SK-N-SH treated with all-trans-retinoic acid at 6 μM for 48 hours (cell line): ENCODE results near the gene RSPH9.

Experiments
- ATAC-seq: fragments of 200-7000 bp; cut with Tn5 transposase; 3 replicates; pipeline ENCODE4 v1.9.1; 2020; ENCODE audit warnings: mild to moderate bottlenecking, moderate library complexity
- BACH2 ChIP-seq: fragments of 250-450 bp; sonication (Bioruptor Pico); IDR thresholded peaks from 2 replicates; pipeline ENCODE4 v1.9.0; 2021; ENCODE audit warnings: mild to moderate bottlenecking, borderline replicate concordance
- CREB5 ChIP-seq: fragments of 250-450 bp; sonication (Bioruptor Pico); IDR thresholded peaks from 2 replicates; pipeline ENCODE4 v1.5.1; 2020; ENCODE audit warnings: low read depth, mild to moderate bottlenecking, moderate library complexity
- CSDC2 ChIP-seq: fragments of 250-450 bp; sonication (Bioruptor Pico); IDR thresholded peaks from 2 replicates; pipeline ENCODE4 v1.5.0; 2020; ENCODE audit warnings: mild to moderate bottlenecking, moderate library complexity
- CSRNP3 ChIP-seq: fragments of 250-450 bp; sonication (Bioruptor Pico); IDR thresholded peaks from 2 replicates; pipeline ENCODE4 v1.5.1; 2021; ENCODE audit warnings: mild to moderate bottlenecking, moderate library complexity
- ESRRG ChIP-seq: fragments of 250-450 bp; sonication (Bioruptor Pico); IDR thresholded peaks from 2 replicates; pipeline ENCODE4 v1.6.1; 2021; ENCODE audit warnings: mild to moderate bottlenecking
- GLIS3 ChIP-seq: fragments of 250-450 bp; sonication (Bioruptor Pico); IDR thresholded peaks from 2 replicates; pipeline ENCODE4 v1.5.0; 2020; ENCODE audit warnings: mild to moderate bottlenecking, moderate library complexity
- OSR1 ChIP-seq: fragments of 250-450 bp; sonication (Bioruptor Pico); IDR thresholded peaks from 2 replicates; pipeline ENCODE4 v1.8.0; 2022; ENCODE audit warnings: moderate library complexity, mild to moderate bottlenecking, inconsistent platforms
- PATZ1 ChIP-seq: fragments of 250-450 bp; sonication (Bioruptor Pico); IDR thresholded peaks from 2 replicates; pipeline ENCODE4 v1.8.0; 2020; ENCODE audit warnings: mild to moderate bottlenecking, moderate library complexity, borderline replicate concordance
- POU6F1 ChIP-seq: fragments of 250-450 bp; sonication (Bioruptor Pico); IDR thresholded peaks from 2 replicates; pipeline ENCODE4 v1.8.0; 2021; ENCODE audit warnings: low read depth, mild to moderate bottlenecking, moderate library complexity, borderline replicate concordance
- PPARA ChIP-seq: fragments of 250-450 bp; sonication (Bioruptor Pico); IDR thresholded peaks from 2 replicates; pipeline ENCODE4 v1.5.0; 2020; ENCODE audit warnings: mild to moderate bottlenecking, borderline replicate concordance
- RARB ChIP-seq: fragments of 250-450 bp; sonication (Bioruptor Pico); IDR thresholded peaks from 2 replicates; pipeline ENCODE4 v1.8.0; 2021; ENCODE audit warnings: mild to moderate bottlenecking, moderate library complexity
- SNAI2 ChIP-seq: fragments of 250-450 bp; sonication (Bioruptor Pico); IDR thresholded peaks from 2 replicates; pipeline ENCODE4 v1.5.0; 2020; ENCODE audit warnings: mild to moderate bottlenecking, moderate library complexity
- TCF4 ChIP-seq: fragments of 250-450 bp; sonication (Bioruptor Pico); IDR thresholded peaks from 2 replicates; pipeline ENCODE4 v1.8.0; 2021; ENCODE audit warnings: mild to moderate bottlenecking, moderate library complexity, borderline replicate concordance
- TOX ChIP-seq: fragments of 250-450 bp; sonication (Bioruptor Pico); IDR thresholded peaks from 2 replicates; pipeline ENCODE4 v1.8.0; 2021; ENCODE audit warnings: mild to moderate bottlenecking, moderate library complexity, borderline replicate concordance
- TSHZ2 ChIP-seq: fragments of 250-450 bp; sonication (Bioruptor Pico); IDR thresholded peaks from 2 replicates; pipeline ENCODE4 v1.5.0; 2020; ENCODE audit warnings: mild to moderate bottlenecking, moderate library complexity
- ZC3H10 ChIP-seq: fragments of 250-450 bp; sonication (Bioruptor Pico); IDR thresholded peaks from 2 replicates; pipeline ENCODE4 v1.5.1; 2021; ENCODE audit warnings: mild to moderate bottlenecking, moderate library complexity
- ZFP30 ChIP-seq: fragments of 450-650 bp; formaldehyde crosslinking; IDR thresholded peaks from 2 replicates; pipeline ENCODE4 v1.5.0; 2022; ENCODE audit warnings: mild to moderate bottlenecking, moderate library complexity
- ZNF565 ChIP-seq: fragments of 450-650 bp; formaldehyde crosslinking; conservative IDR thresholded peaks from 2 replicates; pipeline ENCODE4 v1.5.0; 2020; ENCODE audit warnings: low read depth, mild to moderate bottlenecking, moderate library complexity
- ZNF8 ChIP-seq: fragments of 450-650 bp; formaldehyde crosslinking; IDR thresholded peaks from 2 replicates; pipeline ENCODE4 v1.5.0; 2020; ENCODE audit warnings: mild to moderate bottlenecking, moderate library complexity

The RSPH9 gene

GRCh38 chr6:43719511-43719910 lies 74.7 kb downstream of the RSPH9 start:
- no peak for TF ChIP-seq ZC3H10 (CRISPR knock-in tag)
- no peak for TF ChIP-seq ZNF8
- no peak for TF ChIP-seq TCF4
- TF ChIP-seq RARB (CRISPR knock-in tag) = no peak
- no peak for TF ChIP-seq POU6F1 (CRISPR knock-in tag)
- TF ChIP-seq ESRRG (CRISPR knock-in tag) = no peak
- TF ChIP-seq OSR1 = no peak
- no peak for TF ChIP-seq SNAI2 (CRISPR knock-in tag)
- no peak for TF ChIP-seq CSRNP3 (CRISPR knock-in tag)
- no peak for TF ChIP-seq ZNF565 (CRISPR knock-in tag)
- no peak for TF ChIP-seq TOX (CRISPR knock-in tag)
- no peak for TF ChIP-seq PATZ1 (CRISPR knock-in tag)
- no peak for TF ChIP-seq CSDC2
- no peak for TF ChIP-seq TSHZ2 (CRISPR knock-in tag)
- TF ChIP-seq BACH2 = no peak
- no peak for ATAC-seq

- no peak for ATAC-seq
- TF ChIP-seq CREB5 (CRISPR knock-in tag) (no peak), GLIS3 (CRISPR knock-in tag) (no peak), POU6F1 (CRISPR knock-in tag) (no peak), PPARA (CRISPR knock-in tag) (no peak), ZFP30 (CRISPR knock-in tag) (no peak), TOX (CRISPR knock-in tag) (no peak), SNAI2 (CRISPR knock-in tag) (no peak)
These were observed 76.2 kb downstream of the RSPH9 start for GRCh38 chr6:43720999-43721398.
